Upper lobe of right lung (tissue), 1 donor: Measurements from ENCODE around the gene MON1A. TPM values are rescaled to one million over a fixed set of nuclear protein-coding genes. Genes with fewer than 3 reads are reported as not detected.

Experiments
- ATAC-seq: fragments of 200-7000 bp; cut with Tn5 transposase; one replicate; pipeline ENCODE4 v1.9.1; 2020; ENCODE audit warnings: mild to moderate bottlenecking, moderate library complexity
- DNase-seq: peaks from one replicate; pipeline ENCODE4 v3.0.0-alpha.2; 2020
- H3K27ac ChIP-seq: fragments of 200-600 bp; one replicate; pipeline ENCODE4 v1.8.0; 2022
- H3K27me3 ChIP-seq: fragments of 200-600 bp; one replicate; pipeline ENCODE4 v1.8.0; 2022; ENCODE audit warnings: mild to moderate bottlenecking
- H3K36me3 ChIP-seq: fragments of 200-600 bp; one replicate; pipeline ENCODE4 v1.8.0; 2022
- H3K4me1 ChIP-seq: fragments of 200-600 bp; one replicate; pipeline ENCODE4 v1.8.0; 2022
- H3K4me3 ChIP-seq: fragments of 200-600 bp; one replicate; pipeline ENCODE4 v1.8.0; 2022; ENCODE audit warnings: mild to moderate bottlenecking
- H3K9me3 ChIP-seq: fragments of 200-600 bp; one replicate; pipeline ENCODE4 v1.8.0; 2022
- intact Hi-C: fragments of 100-400 bp; cut with DNase I; formaldehyde crosslinking; loops from one replicate; pipeline ENCODE4 v1.11.0; 2022
- total RNA-seq: library from RNA; stranded (reverse); fragmentation: NEBNext Ultra II Directional; extraction: Animal tissue kit (Norgen Biotek cat#: 25700); gene quantifications from one replicate; pipeline ENCODE4 v1.2.1, GENCODE V29; 2021
- TF ChIP-seq, protein P1 (sequence below): fragments of 200-600 bp; IDR thresholded peaks from one replicate; pipeline ENCODE4 v1.8.0; 2022; ENCODE audit warnings: antibody characterized with exemption
- donor health status: DM: no; HTN: yes; CAD: no; lungs with severe emphysema.

Gene MON1A
- total RNA-seq, 1 donor from 2014 or later = 10.2 TPM

DNA sequence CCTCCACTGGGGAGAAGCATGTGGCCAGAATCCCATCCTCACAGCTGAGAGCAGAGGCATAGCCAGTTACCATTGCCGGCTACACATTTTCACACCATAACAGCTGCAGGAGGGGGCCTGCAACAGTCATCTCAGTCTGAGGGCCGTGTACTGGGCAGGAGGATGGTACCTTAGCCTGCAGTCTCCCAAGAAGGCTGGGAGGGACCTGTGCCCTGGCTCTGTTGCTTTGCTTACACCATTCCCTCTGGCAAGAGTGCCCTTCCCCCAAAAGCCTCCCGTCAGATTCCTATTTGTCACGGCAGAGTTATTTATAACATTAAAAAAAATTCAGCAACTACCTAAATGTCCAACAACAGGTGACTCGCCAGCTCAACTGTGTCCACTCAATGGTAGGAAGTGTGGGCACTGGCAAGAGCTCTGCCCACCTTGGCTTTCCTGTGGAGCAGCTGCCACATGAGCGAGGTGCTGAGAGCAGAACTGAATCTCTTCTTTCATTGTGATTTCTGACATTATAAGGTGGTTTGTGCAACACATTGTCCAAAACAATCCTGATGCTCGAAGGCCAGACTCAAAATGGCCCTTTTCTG, 64.3 kb downstream of the MON1A start:
- peaks cover 8% of the 10 kb centered on the region for H3K4me1 ChIP-seq
- H3K36me3 ChIP-seq = no peaks in the 10 kb centered on the region
- ATAC-seq = no peak
- no peak for DNase-seq
- intact Hi-C loops = no loop called here
- peaks cover 27% of the 10 kb centered on the region for H3K27me3 ChIP-seq
- no peaks in the 10 kb centered on the region for H3K9me3 ChIP-seq
- TF ChIP-seq, protein P1, sequence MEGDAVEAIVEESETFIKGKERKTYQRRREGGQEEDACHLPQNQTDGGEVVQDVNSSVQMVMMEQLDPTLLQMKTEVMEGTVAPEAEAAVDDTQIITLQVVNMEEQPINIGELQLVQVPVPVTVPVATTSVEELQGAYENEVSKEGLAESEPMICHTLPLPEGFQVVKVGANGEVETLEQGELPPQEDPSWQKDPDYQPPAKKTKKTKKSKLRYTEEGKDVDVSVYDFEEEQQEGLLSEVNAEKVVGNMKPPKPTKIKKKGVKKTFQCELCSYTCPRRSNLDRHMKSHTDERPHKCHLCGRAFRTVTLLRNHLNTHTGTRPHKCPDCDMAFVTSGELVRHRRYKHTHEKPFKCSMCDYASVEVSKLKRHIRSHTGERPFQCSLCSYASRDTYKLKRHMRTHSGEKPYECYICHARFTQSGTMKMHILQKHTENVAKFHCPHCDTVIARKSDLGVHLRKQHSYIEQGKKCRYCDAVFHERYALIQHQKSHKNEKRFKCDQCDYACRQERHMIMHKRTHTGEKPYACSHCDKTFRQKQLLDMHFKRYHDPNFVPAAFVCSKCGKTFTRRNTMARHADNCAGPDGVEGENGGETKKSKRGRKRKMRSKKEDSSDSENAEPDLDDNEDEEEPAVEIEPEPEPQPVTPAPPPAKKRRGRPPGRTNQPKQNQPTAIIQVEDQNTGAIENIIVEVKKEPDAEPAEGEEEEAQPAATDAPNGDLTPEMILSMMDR = no peak
- H3K4me3 ChIP-seq = no peak overlapping the region
- no peak overlapping the region for H3K27ac ChIP-seq

DNA sequence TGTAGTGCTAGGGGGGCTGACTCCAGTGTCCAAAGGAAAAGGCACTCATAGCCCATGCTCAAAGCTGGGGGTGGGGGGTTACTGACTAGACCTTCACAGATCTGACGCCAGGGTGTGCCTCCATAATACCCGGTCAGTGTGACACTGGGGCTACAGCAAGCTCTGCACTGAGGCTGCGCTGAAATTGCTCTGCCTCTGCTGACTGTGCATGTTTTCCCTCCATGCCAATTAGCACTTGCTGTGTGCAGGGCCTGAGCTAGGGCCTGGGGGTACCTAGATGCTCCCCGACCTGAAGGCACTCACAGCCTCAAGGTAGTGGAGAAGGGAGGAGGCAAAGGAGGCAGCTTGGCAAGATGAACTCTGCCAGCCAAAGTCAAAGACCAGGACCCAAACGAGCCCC, 65.1 kb downstream of the MON1A start:
- ATAC-seq (no peak), DNase-seq (no peak)
- peaks cover 6% of the 10 kb centered on the region for H3K4me1 ChIP-seq
- intact Hi-C loops = no loop called here
- TF ChIP-seq, protein P1 = no peak
- no peak overlapping the region for H3K4me3 ChIP-seq
- H3K36me3 ChIP-seq = no peaks in the 10 kb centered on the region
- no peaks in the 10 kb centered on the region for H3K9me3 ChIP-seq
- H3K27me3 ChIP-seq = peaks cover 19% of the 10 kb centered on the region
- no peak overlapping the region for H3K27ac ChIP-seq

DNA sequence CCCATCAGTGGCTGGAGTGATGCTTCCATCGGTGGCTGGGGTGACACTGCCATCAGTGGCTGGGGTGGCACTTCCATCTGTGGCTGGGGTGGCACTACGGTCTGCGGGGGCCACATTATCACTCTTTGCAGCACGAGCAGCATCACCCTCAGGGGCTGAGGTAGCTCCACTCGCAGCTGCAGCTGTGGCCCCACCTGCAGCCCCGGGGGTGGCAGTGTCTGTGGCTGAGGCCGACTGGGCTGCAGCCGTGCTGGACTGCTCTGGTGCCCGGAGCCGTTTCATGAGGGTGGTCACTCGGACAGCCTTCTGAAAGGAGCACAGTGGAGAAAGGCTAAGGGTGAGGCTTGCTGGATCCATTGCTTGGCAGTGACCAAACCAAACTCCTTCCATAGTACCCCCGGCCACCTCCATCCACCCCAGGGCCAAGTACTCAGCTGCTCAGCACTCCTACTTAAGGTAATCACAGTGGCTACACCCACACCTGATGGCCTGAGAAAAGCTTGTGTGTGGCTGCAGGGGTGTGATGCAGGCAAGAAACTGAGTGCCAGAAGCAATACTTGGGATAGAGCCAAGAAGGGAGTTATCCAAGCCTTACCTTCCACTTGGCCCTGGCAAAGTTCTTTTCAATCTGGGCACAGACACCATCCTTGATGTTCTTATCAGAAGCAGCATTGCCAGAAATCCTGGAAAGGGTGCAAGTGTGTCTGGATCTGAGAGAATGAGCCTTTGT, 69.9 kb downstream of the MON1A start:
- intact Hi-C loops = no loop called here
- no peak for ATAC-seq

More for the DNA sequence above, 69.9 kb downstream of the MON1A start:
- peaks cover 6% of the 10 kb centered on the region for H3K4me1 ChIP-seq
- H3K36me3 ChIP-seq = no peaks in the 10 kb centered on the region
- H3K4me3 ChIP-seq = no peak overlapping the region
- no peaks in the 10 kb centered on the region for H3K9me3 ChIP-seq
- H3K27ac ChIP-seq = no peak overlapping the region
- H3K27me3 ChIP-seq = no peaks in the 10 kb centered on the region
- no peak for DNase-seq
- TF ChIP-seq, protein P1 = no peak

Other genes with a start within 250 kb of the MON1A start
- 23.7 TPM for gene MST1, start 240.3 kb downstream of the MON1A start, total RNA-seq
- gene RNF123, start 240.3 kb downstream of the MON1A start, total RNA-seq = 41.4 TPM
- gene AMIGO3, start 210.1 kb downstream of the MON1A start, total RNA-seq = 0.26 TPM
- 34.8 TPM for gene GMPPB, start 205.9 kb downstream of the MON1A start, total RNA-seq
- 39.5 TPM for gene IP6K1, start 143.3 kb downstream of the MON1A start, total RNA-seq
- gene CDHR4, start 129.9 kb downstream of the MON1A start, total RNA-seq = not detected
- gene INKA1, start 126.5 kb downstream of the MON1A start, total RNA-seq = 6.6 TPM
- gene UBA7, start 115.9 kb downstream of the MON1A start, total RNA-seq = 110 TPM
- gene TRAIP, start 73.2 kb downstream of the MON1A start, total RNA-seq = 1.5 TPM
- gene CAMKV, start 59.9 kb downstream of the MON1A start, total RNA-seq = not detected
- gene MST1R, start 25.9 kb downstream of the MON1A start, total RNA-seq = 46.2 TPM
- gene RBM6, start 10.3 kb upstream of the MON1A start, total RNA-seq = 110 TPM
- 161 TPM for gene RBM5, start 159.1 kb upstream of the MON1A start, total RNA-seq
- gene SEMA3F, start 225.5 kb upstream of the MON1A start, total RNA-seq = 65.6 TPM